HEK293 (cell line): ENCODE results near the gene MRTFA.

Experiments used
- CTCF ChIA-PET: fragments of 350-600 bp; formaldehyde crosslinking; extraction: SDS; loops from one replicate; lab custom pipeline; 2021; ENCODE audit warnings: antibody characterized with exemption; lab: Yijun Ruan, JAX
- POLR2A ChIA-PET: fragments of 300-600 bp; formaldehyde crosslinking; extraction: SDS; loops from one replicate; lab custom pipeline; 2020; ENCODE audit warnings: antibody characterized with exemption, inconsistent platforms; lab: Yijun Ruan, JAX
- H3K27ac ChIP-seq: fragments of 200-500 bp; sonication (Bioruptor generic); 2 replicates; pipeline ENCODE4 v1.5.1; 2014; ENCODE audit warnings: low read depth, low read length, control low read depth, inconsistent platforms; ENCODE audit errors: extremely low read depth
- H3K36me3 ChIP-seq, 2 experiments: fragments of 200-500 bp in 1 of 2; sonication (Bioruptor generic) in 1 of 2; 1 replicate in 1 of 2; 2 replicates in 1 of 2; pipeline ENCODE4 v1.5.1; 2014 to 2017; ENCODE audit warnings: inconsistent platforms in 2 of 2, low read length in 2 of 2; ENCODE audit not compliant: control insufficient read depth in 2 of 2, insufficient read depth in 1 of 2
- H3K4me1 ChIP-seq: fragments of 200-500 bp; sonication (Bioruptor generic); 2 replicates; pipeline ENCODE4 v1.5.1; 2014; ENCODE audit warnings: mild to moderate bottlenecking, low read length, inconsistent platforms; ENCODE audit not compliant: control insufficient read depth, insufficient read depth
- H3K4me3 ChIP-seq: 2 replicates; pipeline ENCODE4 v1.5.1; 2011; ENCODE audit warnings: low read depth, mild to moderate bottlenecking, control low read depth, low read length, moderate library complexity
- H3K9me3 ChIP-seq: fragments of 200-500 bp; sonication (Bioruptor generic); 2 replicates; pipeline ENCODE4 v1.5.1; 2014; ENCODE audit warnings: low read depth, low read length, inconsistent platforms; ENCODE audit not compliant: control insufficient read depth, insufficient read depth
- IKZF3 ChIP-seq: fragments of 450-650 bp; IDR thresholded peaks from 2 replicates; pipeline ENCODE4 v1.5.0; 2018; ENCODE audit warnings: missing biosample characterization, mild to moderate bottlenecking, missing genetic modification characterization, moderate library complexity
- SCRT2 ChIP-seq: fragments of 450-650 bp; formaldehyde crosslinking; IDR thresholded peaks from 2 replicates; pipeline ENCODE4 v1.5.1; 2016; ENCODE audit warnings: missing biosample characterization, missing genetic modification characterization
- ZBTB10 ChIP-seq: fragments of 450-650 bp; formaldehyde crosslinking; IDR thresholded peaks from 2 replicates; pipeline ENCODE4 v1.5.1; 2016; ENCODE audit warnings: missing biosample characterization, missing genetic modification characterization
- ZBTB6 ChIP-seq: fragments of 450-650 bp; formaldehyde crosslinking; IDR thresholded peaks from 2 replicates; pipeline ENCODE4 v1.5.1; 2017; ENCODE audit warnings: missing biosample characterization, missing genetic modification characterization
- ZEB2 ChIP-seq: fragments of 450-650 bp; formaldehyde crosslinking; IDR thresholded peaks from 2 replicates; pipeline ENCODE4 v1.5.1; 2016; ENCODE audit warnings: missing biosample characterization, missing genetic modification characterization
- ZNF155 ChIP-seq: fragments of 450-650 bp; formaldehyde crosslinking; IDR thresholded peaks from 2 replicates; pipeline ENCODE4 v1.5.1; 2016; ENCODE audit warnings: missing biosample characterization, missing genetic modification characterization
- ZNF18 ChIP-seq: fragments of 450-650 bp; formaldehyde crosslinking; IDR thresholded peaks from 2 replicates; pipeline ENCODE4 v1.5.1; 2016; ENCODE audit warnings: missing biosample characterization, missing genetic modification characterization
- ZNF211 ChIP-seq: fragments of 450-650 bp; formaldehyde crosslinking; IDR thresholded peaks from 2 replicates; pipeline ENCODE4 v1.5.1; 2016; ENCODE audit warnings: low read depth, missing biosample characterization, missing genetic modification characterization
- ZNF223 ChIP-seq: fragments of 450-650 bp; formaldehyde crosslinking; IDR thresholded peaks from 2 replicates; pipeline ENCODE4 v1.5.1; 2016; ENCODE audit warnings: missing biosample characterization, missing genetic modification characterization
- ZNF23 ChIP-seq: fragments of 450-650 bp; formaldehyde crosslinking; IDR thresholded peaks from 2 replicates; pipeline ENCODE4 v1.5.1; 2016; ENCODE audit warnings: missing biosample characterization, missing genetic modification characterization, borderline replicate concordance
- ZNF510 ChIP-seq: fragments of 450-650 bp; formaldehyde crosslinking; IDR thresholded peaks from 2 replicates; pipeline ENCODE4 v1.5.1; 2018; ENCODE audit warnings: mild to moderate bottlenecking, missing genetic modification characterization, missing biosample characterization; ENCODE audit not compliant: insufficient replicate concordance
- ZNF560 ChIP-seq: fragments of 450-650 bp; formaldehyde crosslinking; IDR thresholded peaks from 2 replicates; pipeline ENCODE4 v1.5.1; 2017; ENCODE audit warnings: missing biosample characterization, missing genetic modification characterization, borderline replicate concordance
- ZNF639 ChIP-seq: fragments of 450-650 bp; formaldehyde crosslinking; IDR thresholded peaks from 2 replicates; pipeline ENCODE4 v1.5.1; 2016; ENCODE audit warnings: missing biosample characterization, missing genetic modification characterization
- TF ChIP-seq, protein P1 (sequence below): fragments of 450-650 bp; formaldehyde crosslinking; IDR thresholded peaks from 2 replicates; pipeline ENCODE4 v1.5.1; 2016; ENCODE audit warnings: missing biosample characterization, missing genetic modification characterization
- TF ChIP-seq, protein P2 (sequence below): sonication (generic); formaldehyde crosslinking; IDR thresholded peaks from 2 replicates; pipeline ENCODE4 v1.8.1; 2022; ENCODE audit warnings: mild to moderate bottlenecking, moderate library complexity, missing genetic modification reagents
- TF ChIP-seq, protein P3 (sequence below): fragments of 450-650 bp; formaldehyde crosslinking; IDR thresholded peaks from 2 replicates; pipeline ENCODE4 v1.5.1; 2017; ENCODE audit warnings: missing biosample characterization, missing genetic modification characterization
- TF ChIP-seq, protein P4 (sequence below): fragments of 450-650 bp; formaldehyde crosslinking; IDR thresholded peaks from 2 replicates; pipeline ENCODE4 v1.5.1; 2016; ENCODE audit warnings: missing biosample characterization, missing genetic modification characterization

MRTFA gene

GRCh38 chr22:40674274-40674673 is 37.8 kb upstream of the MRTFA start:
- H3K4me3 ChIP-seq: no peak overlapping the region
- H3K27ac ChIP-seq: no peak overlapping the region
- H3K4me1 ChIP-seq: no peaks in the 10 kb centered on the region; the same call in 1 of the 2 replicates
- no peaks in the 10 kb centered on the region for H3K36me3 ChIP-seq
- no peaks in the 10 kb centered on the region for H3K9me3 ChIP-seq
- TF ChIP-seq ZNF23 (tag by site-specific recombination): no peak
- no peak for TF ChIP-seq ZNF18 (tag by site-specific recombination)
- ChIA-PET POLR2A (interaction anchor here (0.5 kb wide), 3 partner anchors 26 to 279 kb away, joined by 3 to 4 read pairs (median 4); no protein-coding TSS in a partner anchor), CTCF (interaction anchor here (0.7 to 1.5 kb wide), 2 partner anchors 9 to 112 kb away, joined by 3 to 6 read pairs; no protein-coding TSS in a partner anchor)

DNA sequence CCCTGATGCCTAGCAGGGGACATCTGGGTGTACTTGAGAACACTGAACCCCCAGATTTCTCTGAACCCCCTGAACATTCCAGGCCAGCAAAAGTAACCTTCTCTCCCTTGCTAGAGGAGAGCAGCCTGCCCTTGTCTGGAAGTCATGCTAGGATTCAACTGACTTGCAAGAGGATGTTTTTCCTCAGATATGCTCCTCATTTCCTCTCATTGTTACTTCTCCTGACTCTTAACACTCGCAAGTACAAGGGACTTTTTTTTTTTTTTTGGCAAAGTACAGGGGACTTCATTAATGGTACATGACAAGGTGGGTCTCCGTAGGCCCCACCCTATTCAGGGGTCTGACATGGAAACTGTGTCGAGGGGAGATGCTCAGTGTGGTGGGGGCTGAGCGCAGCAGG is 36.5 kb upstream of the MRTFA start:
- Histone ChIP-seq H3K36me3 (no peaks in the 10 kb centered on the region), H3K4me3 (no peak overlapping the region), H3K27ac (no peak overlapping the region), H3K9me3 (no peaks in the 10 kb centered on the region), H3K4me1 (no peaks in the 10 kb centered on the region)
- ChIA-PET CTCF (no interaction called here), POLR2A (no interaction called here)
- TF ChIP-seq IKZF3 (tag by site-specific recombination) (no peak), ZNF211 (no peak), SCRT2 (tag by site-specific recombination) (no peak), ZBTB10 (tag by site-specific recombination) (no peak), ZBTB6 (tag by site-specific recombination) (no peak), ZEB2 (no peak), ZNF560 (tag by site-specific recombination) (no peak), ZNF223 (no peak), ZNF639 (no peak), ZNF155 (tag by site-specific recombination) (no peak), ZNF510 (tag by site-specific recombination) (no peak)
- TF ChIP-seq, protein P1, sequence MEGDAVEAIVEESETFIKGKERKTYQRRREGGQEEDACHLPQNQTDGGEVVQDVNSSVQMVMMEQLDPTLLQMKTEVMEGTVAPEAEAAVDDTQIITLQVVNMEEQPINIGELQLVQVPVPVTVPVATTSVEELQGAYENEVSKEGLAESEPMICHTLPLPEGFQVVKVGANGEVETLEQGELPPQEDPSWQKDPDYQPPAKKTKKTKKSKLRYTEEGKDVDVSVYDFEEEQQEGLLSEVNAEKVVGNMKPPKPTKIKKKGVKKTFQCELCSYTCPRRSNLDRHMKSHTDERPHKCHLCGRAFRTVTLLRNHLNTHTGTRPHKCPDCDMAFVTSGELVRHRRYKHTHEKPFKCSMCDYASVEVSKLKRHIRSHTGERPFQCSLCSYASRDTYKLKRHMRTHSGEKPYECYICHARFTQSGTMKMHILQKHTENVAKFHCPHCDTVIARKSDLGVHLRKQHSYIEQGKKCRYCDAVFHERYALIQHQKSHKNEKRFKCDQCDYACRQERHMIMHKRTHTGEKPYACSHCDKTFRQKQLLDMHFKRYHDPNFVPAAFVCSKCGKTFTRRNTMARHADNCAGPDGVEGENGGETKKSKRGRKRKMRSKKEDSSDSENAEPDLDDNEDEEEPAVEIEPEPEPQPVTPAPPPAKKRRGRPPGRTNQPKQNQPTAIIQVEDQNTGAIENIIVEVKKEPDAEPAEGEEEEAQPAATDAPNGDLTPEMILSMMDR (tag by site-specific recombination): no peak
- TF ChIP-seq, protein P2, sequence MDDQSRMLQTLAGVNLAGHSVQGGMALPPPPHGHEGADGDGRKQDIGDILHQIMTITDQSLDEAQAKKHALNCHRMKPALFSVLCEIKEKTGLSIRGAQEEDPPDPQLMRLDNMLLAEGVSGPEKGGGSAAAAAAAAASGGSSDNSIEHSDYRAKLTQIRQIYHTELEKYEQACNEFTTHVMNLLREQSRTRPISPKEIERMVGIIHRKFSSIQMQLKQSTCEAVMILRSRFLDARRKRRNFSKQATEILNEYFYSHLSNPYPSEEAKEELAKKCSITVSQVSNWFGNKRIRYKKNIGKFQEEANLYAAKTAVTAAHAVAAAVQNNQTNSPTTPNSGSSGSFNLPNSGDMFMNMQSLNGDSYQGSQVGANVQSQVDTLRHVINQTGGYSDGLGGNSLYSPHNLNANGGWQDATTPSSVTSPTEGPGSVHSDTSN (CRISPR knock-in tag): no peak
- TF ChIP-seq, protein P3, sequence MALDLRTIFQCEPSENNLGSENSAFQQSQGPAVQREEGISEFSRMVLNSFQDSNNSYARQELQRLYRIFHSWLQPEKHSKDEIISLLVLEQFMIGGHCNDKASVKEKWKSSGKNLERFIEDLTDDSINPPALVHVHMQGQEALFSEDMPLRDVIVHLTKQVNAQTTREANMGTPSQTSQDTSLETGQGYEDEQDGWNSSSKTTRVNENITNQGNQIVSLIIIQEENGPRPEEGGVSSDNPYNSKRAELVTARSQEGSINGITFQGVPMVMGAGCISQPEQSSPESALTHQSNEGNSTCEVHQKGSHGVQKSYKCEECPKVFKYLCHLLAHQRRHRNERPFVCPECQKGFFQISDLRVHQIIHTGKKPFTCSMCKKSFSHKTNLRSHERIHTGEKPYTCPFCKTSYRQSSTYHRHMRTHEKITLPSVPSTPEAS: no peak
- TF ChIP-seq, protein P4, sequence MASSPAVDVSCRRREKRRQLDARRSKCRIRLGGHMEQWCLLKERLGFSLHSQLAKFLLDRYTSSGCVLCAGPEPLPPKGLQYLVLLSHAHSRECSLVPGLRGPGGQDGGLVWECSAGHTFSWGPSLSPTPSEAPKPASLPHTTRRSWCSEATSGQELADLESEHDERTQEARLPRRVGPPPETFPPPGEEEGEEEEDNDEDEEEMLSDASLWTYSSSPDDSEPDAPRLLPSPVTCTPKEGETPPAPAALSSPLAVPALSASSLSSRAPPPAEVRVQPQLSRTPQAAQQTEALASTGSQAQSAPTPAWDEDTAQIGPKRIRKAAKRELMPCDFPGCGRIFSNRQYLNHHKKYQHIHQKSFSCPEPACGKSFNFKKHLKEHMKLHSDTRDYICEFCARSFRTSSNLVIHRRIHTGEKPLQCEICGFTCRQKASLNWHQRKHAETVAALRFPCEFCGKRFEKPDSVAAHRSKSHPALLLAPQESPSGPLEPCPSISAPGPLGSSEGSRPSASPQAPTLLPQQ (tag by site-specific recombination): no peak
